Measurements from ENCODE around the gene XRCC5.
A peak's percentile ranks its signal among the peaks of the same experiment; 100 is the strongest.

The XRCC5 gene

DNA sequence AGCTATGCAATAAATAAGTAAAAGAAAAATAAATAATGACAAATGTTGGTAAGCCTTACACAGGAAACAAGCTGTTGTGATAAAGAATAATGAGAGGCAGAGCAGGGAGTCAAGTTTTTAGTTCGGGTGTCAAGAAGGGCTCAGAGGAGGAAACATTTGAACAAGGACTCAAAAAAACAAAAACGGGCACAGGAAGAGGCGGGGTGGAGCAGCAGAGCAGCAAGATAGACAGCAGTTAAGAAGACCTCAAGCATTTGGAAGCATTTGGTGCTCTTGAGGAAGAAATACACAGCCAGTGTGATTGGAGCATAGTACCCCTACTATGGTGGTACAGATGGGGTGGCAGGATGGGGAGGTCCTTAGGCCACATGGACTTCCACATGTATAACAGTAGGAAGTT lies 24.6 kb upstream of the XRCC5 start:
- DNase-seq (ENCODE audit: low read depth in 2 of 3, low spot score in 1 of 3): no peak

DNA sequence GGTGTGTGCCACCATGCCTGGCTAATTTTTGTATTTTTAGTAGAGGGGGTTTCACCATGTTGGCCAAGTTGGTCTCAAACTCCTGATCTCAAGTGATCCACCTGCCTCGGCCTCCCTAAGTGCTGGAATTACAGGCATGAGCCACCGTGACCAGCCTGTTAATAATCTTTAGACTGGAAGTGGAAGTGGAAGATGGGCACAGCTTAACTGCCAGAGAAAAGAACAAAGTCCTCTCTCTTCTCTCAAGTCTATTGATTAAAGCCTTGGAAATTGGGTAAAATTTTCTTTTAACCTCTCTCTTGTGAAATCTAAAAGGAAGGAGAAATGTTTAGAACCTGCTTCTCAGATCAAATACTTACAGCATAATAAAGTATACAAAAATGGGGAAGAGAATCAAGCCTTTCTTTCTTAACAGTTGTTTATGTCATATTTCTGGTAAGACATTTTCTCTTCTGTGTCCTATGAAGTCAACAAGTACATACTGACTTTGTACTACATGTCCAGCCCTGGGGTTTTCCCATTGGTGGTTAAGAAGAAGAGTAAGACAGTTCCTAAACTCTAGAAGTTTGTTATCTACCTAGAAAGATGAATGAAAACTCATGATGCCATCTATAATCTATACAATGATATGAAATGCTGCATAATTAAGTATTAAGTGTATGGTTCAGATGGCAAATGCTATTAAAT lies 22.8 kb upstream of the XRCC5 start:
- no peak for DNase-seq (ENCODE audit: low read depth in 2 of 3, low spot score in 1 of 3)

DNA sequence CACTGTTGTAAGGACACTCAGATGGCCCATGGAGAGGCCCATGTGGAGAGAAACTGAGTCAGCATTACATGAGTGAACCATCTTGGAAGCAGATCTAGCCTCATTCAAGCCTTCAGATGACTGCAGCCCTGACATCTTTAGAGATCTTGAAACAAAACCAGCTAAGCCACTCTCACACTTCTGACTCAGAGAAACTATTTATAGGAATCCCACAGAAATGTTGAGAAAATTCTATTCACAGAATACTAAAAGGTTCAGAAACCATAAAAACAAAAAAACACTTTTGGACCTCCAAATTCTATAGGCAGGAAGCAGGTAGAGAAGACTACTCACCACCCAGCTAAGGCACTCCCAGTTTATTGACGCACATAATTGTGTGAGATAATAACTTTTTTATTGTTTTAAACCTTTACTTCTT lies 18.8 kb upstream of the XRCC5 start:
- DNase-seq (ENCODE audit: low read depth in 2 of 3, low spot score in 1 of 3): no peak

DNA sequence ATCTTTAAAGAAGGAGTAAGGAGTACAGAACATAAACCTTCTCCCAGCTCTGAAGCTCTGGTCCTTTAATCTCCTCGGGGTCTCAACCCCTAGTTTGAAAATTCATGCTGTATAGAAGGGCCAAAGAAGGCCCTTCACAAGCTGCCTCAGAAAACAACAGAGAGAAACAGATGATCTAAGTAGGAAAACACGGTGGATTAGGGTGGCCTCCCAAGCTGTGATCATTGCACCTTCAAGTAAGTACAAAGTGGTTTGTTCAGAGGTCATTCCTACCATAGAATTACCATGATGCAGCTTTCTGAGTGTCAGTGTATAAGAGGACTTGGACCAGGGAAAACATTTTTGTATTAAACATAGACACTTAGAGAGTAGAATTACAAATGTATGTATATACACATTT lies 16.5 kb upstream of the XRCC5 start:
- no peak for DNase-seq (ENCODE audit: low read depth in 2 of 3, low spot score in 1 of 3)

DNA sequence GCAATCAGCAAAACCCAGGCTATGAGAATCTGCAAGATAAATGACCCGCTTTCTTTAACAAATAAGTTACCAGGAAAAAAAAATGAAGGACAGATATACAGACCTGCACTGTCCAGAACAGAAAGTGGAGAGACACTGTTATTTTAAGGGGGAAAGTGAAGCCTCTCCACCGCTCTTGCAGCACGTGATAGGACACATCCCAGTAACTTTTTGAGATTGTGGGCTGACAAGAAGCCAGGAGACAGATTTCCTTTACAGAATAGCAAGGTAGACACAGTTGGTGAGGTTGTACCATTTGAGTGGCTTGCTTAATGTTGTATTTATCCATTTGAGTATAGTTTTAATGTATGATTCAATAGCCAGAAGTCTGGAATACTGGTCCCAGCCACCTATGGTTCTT lies 14.4 kb upstream of the XRCC5 start:
- no peak for DNase-seq (ENCODE audit: low read depth in 2 of 3, low spot score in 1 of 3)

DNA sequence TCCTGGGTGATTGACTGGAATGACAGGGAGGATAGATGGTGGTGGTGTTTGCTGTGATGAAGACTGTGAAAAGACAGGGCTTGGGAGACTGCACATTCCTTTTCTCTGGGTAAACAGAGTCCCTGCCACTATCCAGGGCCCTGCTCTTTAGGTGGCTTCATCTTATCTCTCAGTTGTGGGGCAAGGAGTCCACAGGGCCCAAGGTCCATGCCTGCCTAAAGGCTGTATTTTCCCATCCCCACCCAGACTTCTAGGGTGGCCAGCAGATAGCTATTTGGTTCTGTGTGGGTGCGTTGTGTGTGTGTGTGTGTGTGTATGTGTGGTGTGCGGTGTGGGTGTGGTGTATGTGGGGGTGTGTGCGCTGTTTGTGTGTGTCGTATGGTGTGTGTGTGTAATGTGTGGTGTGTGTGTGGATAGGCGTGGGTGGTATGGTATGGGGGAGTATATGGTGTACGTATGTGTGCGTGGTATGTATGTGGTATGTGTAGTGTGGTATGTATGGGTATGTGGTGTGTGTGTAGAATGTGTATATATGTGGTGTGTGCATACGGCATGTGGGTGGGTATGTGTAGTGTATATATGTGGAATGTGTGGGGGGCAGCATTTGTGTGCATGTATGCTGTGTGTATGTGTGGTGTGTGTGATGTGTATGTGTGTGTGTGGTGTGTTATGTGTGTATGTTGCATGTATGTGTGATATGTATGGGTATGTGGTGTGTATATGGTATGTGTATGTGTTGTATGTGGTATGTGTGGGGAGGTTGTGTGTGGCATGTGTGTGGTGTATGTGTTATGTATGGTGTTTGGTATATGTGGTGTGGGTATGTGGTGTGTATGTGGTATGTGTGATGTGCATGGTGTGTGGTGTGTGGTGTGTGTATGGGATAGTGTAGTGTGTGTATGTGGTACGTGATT lies 10.5 kb upstream of the XRCC5 start:
- no peak for DNase-seq (ENCODE audit: low read depth in 2 of 3, low spot score in 1 of 3)

DNA sequence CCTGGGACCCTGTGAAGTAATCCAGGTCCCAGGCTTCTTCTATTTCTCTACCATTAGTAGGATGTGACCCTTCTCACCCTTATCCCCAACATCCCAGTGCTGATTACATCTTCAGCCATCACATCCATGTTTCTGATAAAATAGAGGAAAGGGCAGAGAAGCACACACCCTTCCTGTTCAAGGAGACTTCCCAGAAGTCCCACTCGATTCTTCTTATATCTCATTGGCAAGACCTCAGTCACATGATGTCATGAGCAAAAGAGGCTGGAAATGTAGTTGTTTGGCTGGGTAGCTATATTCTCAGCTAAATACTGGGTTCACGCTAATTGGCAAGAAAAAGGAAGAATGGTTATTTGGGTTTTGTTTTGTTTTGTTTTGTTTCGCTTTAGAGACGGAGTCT lies 8.0 kb upstream of the XRCC5 start:
- DNase-seq (ENCODE audit: low read depth in 2 of 3, low spot score in 1 of 3): no peak

DNA sequence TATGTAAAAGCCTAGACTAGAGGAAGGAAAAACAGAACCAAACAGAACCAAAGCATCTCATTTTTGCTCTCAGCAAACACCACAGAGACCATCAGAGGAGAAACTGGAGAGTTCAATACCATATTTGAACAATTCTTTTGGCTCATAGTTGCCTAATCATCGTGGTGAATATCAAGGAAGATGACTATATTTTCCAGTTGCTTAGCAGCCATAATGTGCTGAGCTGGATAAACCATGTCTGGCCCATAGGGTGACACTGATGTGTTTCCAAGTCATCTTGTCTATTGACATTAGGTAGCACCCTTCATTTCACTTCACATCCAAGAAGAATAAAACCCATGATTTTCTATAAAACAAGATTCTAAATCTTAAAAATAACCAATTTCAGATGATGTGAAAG lies 5.9 kb upstream of the XRCC5 start:
- DNase-seq (ENCODE audit: low read depth in 2 of 3, low spot score in 1 of 3): no peak

DNA sequence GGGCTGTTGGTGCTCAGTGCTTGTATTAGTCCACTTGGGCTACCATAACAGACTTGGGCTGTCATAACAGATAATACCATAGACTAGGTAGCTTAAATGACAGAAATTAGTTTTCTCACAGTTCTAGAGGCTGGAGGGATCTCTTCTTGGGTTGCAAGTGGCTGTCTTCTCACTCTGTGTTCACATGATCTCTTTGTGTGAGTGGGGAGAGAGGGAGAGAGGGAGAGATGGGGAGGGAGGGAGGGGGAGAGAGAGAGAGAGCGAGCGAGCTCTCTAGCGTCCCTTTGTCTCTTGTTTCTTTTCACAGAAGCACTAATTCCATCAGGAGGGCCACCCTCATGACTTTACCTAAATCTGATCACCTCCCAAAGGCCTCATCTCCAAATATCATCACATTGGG lies 4.5 kb upstream of the XRCC5 start:
- DNase-seq (ENCODE audit: low read depth in 2 of 3, low spot score in 1 of 3): no peak

DNA sequence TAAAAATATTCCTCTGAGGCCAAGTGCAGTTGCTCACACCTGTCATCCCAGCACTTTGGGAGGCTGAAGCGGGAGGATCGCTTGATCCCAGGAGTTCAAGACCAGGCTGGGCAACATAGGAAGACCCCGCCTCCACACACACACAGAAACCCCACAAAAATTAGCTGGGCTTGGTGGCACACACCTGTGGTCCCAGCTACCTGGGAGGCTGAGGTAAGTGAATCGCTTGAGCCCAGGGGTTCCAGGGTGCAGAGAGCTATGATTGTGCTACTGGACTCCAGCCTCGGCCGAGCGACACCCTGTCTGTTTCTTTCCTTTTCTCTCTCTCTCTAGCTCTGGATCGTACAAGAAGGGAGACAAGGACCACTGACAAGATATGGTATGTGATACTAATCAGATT lies 1.8 kb upstream of the XRCC5 start:
- DNase-seq (ENCODE audit: low read depth in 2 of 3, low spot score in 1 of 3): no peak

DNA sequence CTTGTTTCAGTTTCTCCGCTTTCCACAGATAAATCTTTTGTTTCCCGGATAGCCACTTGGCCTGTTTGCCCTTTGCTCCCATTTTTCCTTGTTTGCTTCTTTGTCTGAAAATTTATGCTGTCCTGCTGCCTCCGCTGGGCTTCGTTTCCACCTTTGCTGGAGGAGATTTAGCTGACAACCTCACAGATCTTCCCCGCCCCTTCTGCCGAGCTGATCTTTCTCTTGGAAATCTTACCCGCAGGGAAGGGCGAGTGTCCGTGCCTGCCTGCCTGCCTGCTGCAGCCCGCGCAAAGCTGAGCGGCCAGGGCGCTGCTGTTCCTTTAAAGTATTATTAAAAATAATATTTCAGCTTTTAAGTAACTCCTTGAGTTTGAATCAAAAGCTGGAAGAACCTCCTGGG lies 1.4 kb upstream of the XRCC5 start:
- no peak for DNase-seq (ENCODE audit: low read depth in 2 of 3, low spot score in 1 of 3)

DNA sequence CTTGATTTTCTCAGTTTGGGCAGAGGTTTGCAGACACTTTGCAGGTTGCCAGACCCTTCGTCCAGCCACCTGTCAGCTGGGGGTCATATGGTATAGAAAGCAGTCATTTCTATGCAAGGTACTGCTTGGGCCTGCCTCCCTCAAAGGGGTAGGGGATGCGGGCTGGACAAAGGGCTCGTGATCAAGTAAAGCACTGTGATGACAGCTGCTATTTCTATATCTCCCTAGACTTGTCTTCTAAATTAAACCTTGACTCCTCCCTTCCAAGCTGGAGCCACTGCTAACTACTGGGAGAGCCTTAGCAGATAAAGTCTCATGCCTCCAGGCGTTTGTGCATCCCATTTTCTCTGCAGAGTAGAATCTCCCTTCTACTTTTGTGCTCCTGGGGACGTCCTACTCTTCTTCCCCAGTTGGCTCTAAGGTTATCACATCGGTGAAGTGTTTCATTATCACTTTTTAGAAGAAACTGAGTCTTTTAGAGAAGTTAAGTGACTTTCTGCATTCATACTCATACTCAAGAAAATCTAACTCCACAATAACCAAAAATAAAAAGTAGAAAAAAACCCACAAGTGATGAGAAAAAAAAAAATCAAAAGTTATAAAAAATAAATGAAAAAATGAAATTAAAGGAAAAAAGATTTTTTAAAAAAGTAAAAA lies 710 bp upstream of the XRCC5 start:
- DNase-seq (ENCODE audit: low read depth in 2 of 3, low spot score in 1 of 3): no peak

DNA sequence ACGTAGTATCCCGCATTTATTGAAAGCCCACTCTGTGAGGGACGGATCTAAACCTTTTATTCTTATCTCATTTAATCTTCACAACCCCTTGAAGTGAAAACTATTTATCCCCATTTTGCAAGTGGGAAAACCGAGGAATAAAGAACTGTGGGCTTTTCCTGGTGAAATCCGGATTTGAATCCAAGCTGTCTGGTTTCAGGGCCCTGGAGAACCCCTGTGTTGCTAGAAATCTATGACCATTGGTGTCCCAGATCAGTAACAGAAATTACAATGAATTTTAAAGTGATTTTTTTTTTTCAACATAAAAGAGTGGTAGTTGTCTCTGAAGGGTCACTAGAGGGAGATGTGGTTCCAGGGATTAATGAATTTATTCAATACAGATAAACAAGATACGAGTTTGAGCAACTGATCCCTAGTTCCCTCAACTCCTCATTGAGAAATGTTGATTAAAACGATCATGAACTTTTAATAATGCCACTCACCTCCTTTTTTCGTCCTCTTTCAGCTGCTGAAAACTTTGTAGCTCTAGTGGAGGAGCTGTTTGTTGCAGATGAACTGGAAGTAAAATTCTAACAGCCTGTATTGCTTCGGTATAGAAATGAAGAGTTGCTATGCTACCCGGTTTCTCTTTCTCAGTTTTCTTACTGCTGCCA lies 940 bp downstream of the XRCC5 start:
- DNase-seq (ENCODE audit: low read depth in 2 of 3, low spot score in 1 of 3): no peak

DNA sequence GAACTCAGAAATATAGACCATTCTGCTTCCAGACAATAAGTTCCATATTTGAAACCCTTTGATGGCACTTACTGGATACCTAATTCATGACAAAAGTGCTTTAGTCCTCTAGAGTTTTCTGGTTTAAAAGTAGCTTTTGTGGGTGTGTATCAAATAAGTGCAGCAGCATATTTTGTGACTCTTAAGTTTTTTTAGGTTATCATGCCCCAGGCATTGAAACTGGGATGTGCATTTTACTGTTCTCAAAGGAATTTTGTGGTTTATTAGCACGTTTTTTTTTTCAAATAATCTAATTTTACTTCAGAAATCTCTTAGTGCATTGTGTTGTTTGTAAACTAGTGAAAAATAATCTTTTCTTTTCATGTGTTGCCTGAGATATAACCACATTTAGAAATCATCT lies 1.5 kb downstream of the XRCC5 start:
- DNase-seq (ENCODE audit: low read depth in 2 of 3, low spot score in 1 of 3): no peak

DNA sequence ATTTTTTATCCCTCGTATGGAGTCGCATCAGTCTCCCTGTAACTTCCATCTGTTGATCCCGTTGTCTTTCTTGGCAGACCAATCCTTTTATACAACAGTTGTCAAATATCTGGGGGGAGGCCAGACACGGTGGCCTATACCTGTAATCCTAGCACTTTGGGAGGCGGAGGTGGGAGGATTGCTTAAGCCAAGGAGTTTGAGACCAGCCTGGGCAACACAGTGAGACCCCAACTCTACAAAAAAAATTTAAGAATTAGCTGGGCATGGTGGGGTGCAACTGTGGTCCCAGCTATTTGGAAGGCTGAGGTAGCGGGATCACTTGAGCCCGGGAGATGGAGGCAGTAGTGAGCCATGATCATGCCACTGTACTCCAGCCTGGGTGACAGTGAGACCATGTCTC lies 2.0 kb downstream of the XRCC5 start:
- DNase-seq (ENCODE audit: low read depth in 2 of 3, low spot score in 1 of 3): no peak

DNA sequence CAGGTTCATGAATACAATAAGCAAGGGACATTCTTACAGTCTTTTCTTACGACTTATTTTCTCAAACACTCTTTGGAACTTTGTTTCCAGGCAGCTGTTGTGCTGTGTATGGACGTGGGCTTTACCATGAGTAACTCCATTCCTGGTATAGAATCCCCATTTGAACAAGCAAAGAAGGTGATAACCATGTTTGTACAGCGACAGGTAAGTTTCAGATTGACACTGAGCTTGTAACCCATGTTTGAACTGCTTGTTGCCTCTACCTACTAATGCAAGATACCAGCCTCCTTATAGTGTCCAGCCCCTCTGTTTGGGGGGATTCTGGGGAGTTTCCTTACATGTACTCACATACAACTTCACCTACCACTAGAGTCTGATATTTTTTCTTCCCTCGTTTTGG lies 3.8 kb downstream of the XRCC5 start:
- no peak for DNase-seq (ENCODE audit: low read depth in 2 of 3, low spot score in 1 of 3)

DNA sequence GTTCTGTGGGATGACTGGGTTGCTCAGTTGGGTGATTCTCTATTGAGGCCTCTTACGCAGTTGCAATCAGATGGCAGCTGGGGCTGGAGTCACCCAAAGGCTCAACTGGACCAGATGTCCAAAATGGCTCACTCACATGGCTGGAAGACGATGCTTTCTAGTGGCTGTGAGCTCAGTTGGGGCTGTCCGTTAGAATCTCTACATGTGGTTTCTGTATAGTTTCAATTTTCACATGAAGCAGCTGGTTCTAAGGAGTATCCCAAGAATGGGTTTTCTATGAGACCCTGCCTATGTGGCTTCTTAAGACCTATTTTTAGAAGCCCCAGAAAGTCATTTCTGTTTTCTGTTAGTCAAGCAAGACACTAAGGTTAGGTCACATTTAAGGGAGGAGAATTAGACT lies 4.4 kb downstream of the XRCC5 start:
- DNase-seq (ENCODE audit: low read depth in 2 of 3, low spot score in 1 of 3): no peak

DNA sequence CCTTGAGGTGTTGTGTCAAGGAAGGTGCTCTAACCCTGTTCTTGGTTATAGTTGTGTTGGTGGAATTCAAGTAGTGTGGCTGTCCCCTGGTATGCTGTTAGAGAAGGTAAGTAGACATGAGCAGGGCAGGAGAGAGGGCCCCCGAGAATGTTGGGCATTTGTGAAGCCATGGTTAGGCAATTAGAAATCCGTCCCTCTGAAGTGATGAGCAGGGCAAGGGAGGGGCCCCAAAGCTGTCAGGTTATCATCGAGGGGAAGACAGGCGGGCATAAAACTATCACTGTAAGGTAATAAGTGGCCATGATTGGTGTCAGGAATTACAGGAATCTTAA lies 5.2 kb downstream of the XRCC5 start:
- DNase-seq (ENCODE audit: low read depth in 2 of 3, low spot score in 1 of 3): no peak

DNA sequence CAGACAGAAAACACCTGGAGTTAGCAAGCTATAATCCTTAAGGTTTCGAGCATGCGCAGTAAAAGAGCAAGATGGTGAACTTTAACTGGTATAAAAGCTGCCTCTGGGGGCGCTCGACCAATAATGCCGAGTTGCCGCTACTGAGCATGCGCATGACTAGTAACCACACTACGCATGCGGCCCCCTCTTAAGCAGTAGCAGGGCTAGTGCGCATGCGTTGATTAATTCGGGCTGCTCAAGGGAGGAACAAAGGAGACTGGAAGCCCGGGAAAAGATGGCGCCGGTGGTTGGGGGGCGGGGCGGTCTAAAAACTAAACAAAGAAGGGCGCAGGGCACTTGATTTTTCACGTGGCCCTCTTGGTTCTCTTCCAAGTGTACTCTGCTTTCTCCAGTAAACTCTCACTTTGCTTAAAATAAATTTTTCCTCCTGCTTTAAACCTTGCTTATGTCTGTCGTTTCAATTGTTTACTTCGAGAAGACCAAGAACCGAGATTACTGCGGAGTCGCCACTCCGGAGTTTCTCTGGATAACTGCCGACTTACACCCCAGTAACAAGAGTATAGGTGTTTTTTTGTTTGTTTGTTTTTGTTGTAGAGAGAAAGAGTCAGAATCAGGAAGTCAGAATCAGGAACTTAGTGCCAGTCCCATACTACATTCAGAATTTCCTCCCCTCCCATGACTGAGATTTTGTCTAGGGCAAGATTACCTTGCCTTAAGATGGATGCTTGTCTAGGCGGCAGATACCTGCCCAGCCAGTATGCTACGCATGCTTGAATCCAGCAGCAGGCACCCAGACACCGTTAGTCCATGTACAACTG lies 5.8 kb downstream of the XRCC5 start:
- peak; percentile 93 to 99 (median 97) for DNase-seq (ENCODE audit: low read depth in 2 of 3, low spot score in 1 of 3)

DNA sequence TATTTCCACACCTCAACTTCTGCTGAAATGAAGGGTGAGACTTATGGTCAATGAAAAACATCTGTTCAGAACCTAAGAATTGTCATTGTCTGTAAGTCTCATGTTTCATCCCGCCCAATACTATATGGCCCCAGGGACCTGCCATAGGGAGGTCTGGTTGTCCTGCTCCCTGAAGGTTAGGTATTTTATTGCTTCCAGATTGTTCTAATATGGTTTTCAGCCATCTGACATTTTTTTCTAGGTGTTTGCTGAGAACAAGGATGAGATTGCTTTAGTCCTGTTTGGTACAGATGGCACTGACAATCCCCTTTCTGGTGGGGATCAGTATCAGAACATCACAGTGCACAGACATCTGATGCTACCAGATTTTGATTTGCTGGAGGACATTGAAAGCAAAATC lies 7.3 kb downstream of the XRCC5 start:
- no peak for DNase-seq (ENCODE audit: low read depth in 2 of 3, low spot score in 1 of 3)

All from stimulated activated CD4-positive, alpha-beta T cell treated with anti-CD3 and anti-CD28 coated beads, Interleukin-12 subunit alpha, Interleukin-12 subunit beta, amount 100 ng/mL, for 48 hours (primary cell).